Osteocyte (in vitro differentiated cells): Measurements from ENCODE around the gene PRTFDC1. TPM values are rescaled to one million over a fixed set of nuclear protein-coding genes. Genes with fewer than 3 reads are reported as not detected.

Source experiments
- DNase-seq: peaks from one replicate; pipeline ENCODE4 v3.0.0; 2021; ENCODE audit warnings: mixed read lengths; ENCODE audit not compliant: unreplicated experiment; ENCODE audit errors: extremely low spot score
- H3K27ac Mint-ChIP-seq: one replicate; pipeline ENCODE4 v1.8.0; 2021; ENCODE audit warnings: mild to moderate bottlenecking, mixed read lengths; ENCODE audit not compliant: unreplicated experiment
- H3K27me3 Mint-ChIP-seq: one replicate; pipeline ENCODE4 v1.8.0; 2021; ENCODE audit warnings: mixed read lengths; ENCODE audit not compliant: unreplicated experiment
- H3K36me3 Mint-ChIP-seq: one replicate; pipeline ENCODE4 v1.8.0; 2021; ENCODE audit warnings: mixed read lengths; ENCODE audit not compliant: unreplicated experiment
- H3K4me1 Mint-ChIP-seq: one replicate; pipeline ENCODE4 v1.8.0; 2021; ENCODE audit warnings: mixed read lengths; ENCODE audit not compliant: unreplicated experiment
- H3K4me3 Mint-ChIP-seq: one replicate; pipeline ENCODE4 v1.8.0; 2021; ENCODE audit warnings: mild to moderate bottlenecking, moderate library complexity, mixed read lengths; ENCODE audit not compliant: unreplicated experiment
- H3K9me3 Mint-ChIP-seq: one replicate; pipeline ENCODE4 v1.8.0; 2021; ENCODE audit warnings: mixed read lengths; ENCODE audit not compliant: unreplicated experiment
- CTCF ChIP-seq: fragments of 200-600 bp; sonication (generic); IDR thresholded peaks from 2 replicates; pipeline ENCODE4 v1.5.0; 2021; ENCODE audit warnings: antibody characterized with exemption, mild to moderate bottlenecking, moderate library complexity
- total RNA-seq: library from RNA; stranded (reverse); gene quantifications from 2 replicates; pipeline ENCODE4 v1.2.1, GENCODE V29; 2021

PRTFDC1 gene
- total RNA-seq, 1 donor from 2014 or later, result 4.4 TPM

- TF ChIP-seq CTCF, result no peak
- peak overlapping the region; percentile 83 for H3K27ac Mint-ChIP-seq
- DNase-seq, result no peak
- peaks cover 57% of the 10 kb centered on the region for H3K4me1 Mint-ChIP-seq
- H3K4me3 Mint-ChIP-seq, result peak overlapping the region; percentile 33
- H3K9me3 Mint-ChIP-seq, result no peaks in the 10 kb centered on the region
- H3K36me3 Mint-ChIP-seq, result no peaks in the 10 kb centered on the region
- H3K27me3 Mint-ChIP-seq, result no peaks in the 10 kb centered on the region
These were observed 104.2 kb downstream of the PRTFDC1 start for GRCh38 chr10:24848195-24848594.

GRCh38 chr10:24847112-24848070, 105.0 kb downstream of the PRTFDC1 start:
- Mint-ChIP-seq H3K4me1 (peaks cover 57% of the 10 kb centered on the region), H3K9me3 (no peaks in the 10 kb centered on the region), H3K27me3 (no peaks in the 10 kb centered on the region), H3K36me3 (no peaks in the 10 kb centered on the region), H3K27ac (no peak overlapping the region), H3K4me3 (no peak overlapping the region)
- TF ChIP-seq CTCF, result no peak
- peak; percentile 38 for DNase-seq

- no peak for TF ChIP-seq CTCF
- Mint-ChIP-seq H3K4me3 (no peak overlapping the region), H3K9me3 (no peaks in the 10 kb centered on the region), H3K36me3 (no peaks in the 10 kb centered on the region), H3K27ac (no peak overlapping the region), H3K4me1 (peaks cover 35% of the 10 kb centered on the region), H3K27me3 (no peaks in the 10 kb centered on the region)
- DNase-seq, result no peak
These were observed 107.7 kb downstream of the PRTFDC1 start for GRCh38 chr10:24844742-24845141.

DNA sequence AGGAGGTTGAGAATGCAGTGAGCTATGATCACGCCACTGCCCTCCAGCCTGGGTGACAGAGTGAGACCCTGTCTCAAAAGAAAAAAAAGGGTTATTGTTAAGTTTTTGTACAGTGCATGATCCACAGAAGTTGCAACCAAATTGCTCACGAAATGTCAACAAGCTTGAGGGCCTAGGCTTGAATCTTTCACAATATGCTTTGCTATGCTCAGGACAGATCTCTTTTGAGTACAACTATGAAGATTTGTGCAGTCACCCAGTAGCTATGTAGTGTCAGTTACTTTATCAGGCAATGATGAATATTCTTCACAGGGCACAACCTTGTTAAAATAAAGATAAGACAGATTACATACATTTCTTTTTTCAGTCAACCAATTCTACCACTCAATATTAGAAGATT, 109.2 kb downstream of the PRTFDC1 start:
- no peak for TF ChIP-seq CTCF
- no peaks in the 10 kb centered on the region for H3K9me3 Mint-ChIP-seq
- H3K27ac Mint-ChIP-seq, result no peak overlapping the region
- no peak overlapping the region for H3K4me3 Mint-ChIP-seq
- H3K36me3 Mint-ChIP-seq, result no peaks in the 10 kb centered on the region
- no peaks in the 10 kb centered on the region for H3K27me3 Mint-ChIP-seq
- peaks cover 21% of the 10 kb centered on the region for H3K4me1 Mint-ChIP-seq
- no peak for DNase-seq

- H3K9me3 Mint-ChIP-seq, result peaks cover under 1% of the 10 kb centered on the region
- H3K27me3 Mint-ChIP-seq, result no peaks in the 10 kb centered on the region
- no peaks in the 10 kb centered on the region for H3K36me3 Mint-ChIP-seq
- no peak overlapping the region for H3K27ac Mint-ChIP-seq
- no peak overlapping the region for H3K4me3 Mint-ChIP-seq
- peaks cover 17% of the 10 kb centered on the region for H3K4me1 Mint-ChIP-seq
- no peak for DNase-seq
- no peak for TF ChIP-seq CTCF
These were observed 109.5 kb downstream of the PRTFDC1 start for GRCh38 chr10:24842856-24843255.
